A549 treated with AZD2906 at 1 μM for 4 hours (cell line): ENCODE results near the gene TSR3. TPM values are rescaled to one million over a fixed set of nuclear protein-coding genes. Genes with fewer than 3 reads are reported as not detected.

Source experiments
- total RNA-seq: library from RNA; stranded (reverse); fragments of 200-300 nt; extraction: Qiagen RNA extraction; gene quantifications from 5 replicates; pipeline ENCODE4 v1.2.3, GENCODE V29; 2022

TSR3 gene
- 54.8 to 98.7 TPM (median 96.4 TPM) in 5 replicates for total RNA-seq

GRCh38 chr16:1351582-1352362 lies at the start of gene TSR3, which contains the start of gene GNPTG:
Gene TSR3, minus strand, starts transcription at chr16:1351878. Its CDS starts 74 bp downstream, at chr16:1351804.
Gene GNPTG, plus strand, starts transcription at chr16:1351931. Its CDS starts 35 bp downstream, at chr16:1351966.

GRCh38 chr16:1333149-1333812 lies 18.4 kb downstream of the TSR3 start, which contains the start of gene BAIAP3:
Gene BAIAP3, plus strand, starts transcription at chr16:1333645. Its CDS starts 4,905 bp downstream, at chr16:1338550.

DNA sequence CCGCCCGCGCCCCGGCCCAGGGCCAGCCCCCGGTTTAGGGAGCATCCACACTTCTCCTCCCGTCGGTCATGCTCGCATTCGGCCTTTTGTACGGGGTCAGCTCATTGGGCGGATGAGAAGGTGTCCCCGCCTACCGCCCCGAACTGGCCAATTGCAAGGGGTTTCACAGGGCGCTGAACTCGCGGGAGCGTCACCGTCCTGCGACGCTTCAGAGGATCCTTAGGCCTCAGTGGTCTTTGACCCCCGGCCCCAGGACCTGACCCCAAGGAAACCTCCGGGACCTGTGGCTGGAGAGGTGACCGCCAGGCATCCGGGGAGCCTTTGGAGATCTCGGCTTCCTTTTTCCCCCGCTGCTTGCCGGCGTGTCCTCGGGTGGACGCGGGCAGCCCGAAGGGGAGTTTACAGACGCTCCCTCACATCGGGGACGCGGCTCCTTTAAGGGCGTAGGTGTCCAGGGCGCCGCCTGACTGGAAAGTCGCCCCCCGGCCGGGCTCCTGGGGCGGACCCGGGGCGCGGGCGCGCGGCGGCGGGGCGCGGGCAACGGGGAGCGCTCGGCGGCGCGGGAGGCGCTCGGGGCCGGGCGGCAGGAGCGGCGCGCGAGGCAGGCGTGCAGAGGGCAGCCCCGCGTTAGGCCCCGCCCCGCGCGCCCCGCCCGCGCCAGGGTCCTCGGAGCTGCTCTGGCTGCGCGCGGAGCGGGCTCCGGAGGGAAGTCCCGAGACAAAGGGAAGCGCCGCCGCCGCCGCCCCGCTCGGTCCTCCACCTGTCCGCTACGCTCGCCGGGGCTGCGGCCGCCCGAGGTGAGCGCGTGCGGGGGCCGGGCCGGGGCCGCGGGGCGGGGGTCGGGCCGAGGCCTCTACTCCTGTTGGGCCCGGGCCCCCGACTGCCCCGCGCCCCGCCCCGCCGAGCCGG lies 42.4 kb downstream of the TSR3 start, which contains the start of gene UBE2I:
UBE2I (plus strand) TSS at position 660 of the 909 bp plus-strand sequence. CDS start 4,395 bp downstream, outside the sequence.

Other genes with a start within 250 kb of the TSR3 start
- gene CACNA1H, start 198.8 kb downstream of the TSR3 start, total RNA-seq: 12.7 to 20.5 TPM (median 17.0 TPM) in 5 replicates
- gene TPSG1, start 126.6 kb downstream of the TSR3 start, total RNA-seq: 0.07 to 0.16 TPM (median 0.13 TPM) in 4 of 5 replicates, not detected in the other
- 0.09 to 0.11 TPM in 2 of 5 replicates, not detected in the others for gene TPSB2, start 121.7 kb downstream of the TSR3 start, total RNA-seq
- gene TPSAB1, start 111.2 kb downstream of the TSR3 start, total RNA-seq: 0.06 to 0.10 TPM in 2 of 5 replicates, not detected in the others
- not detected in 5 replicates for gene TPSD1, start 95.8 kb downstream of the TSR3 start, total RNA-seq
- 148 to 182 TPM (median 160 TPM) in 5 replicates for gene UBE2I, start 42.2 kb downstream of the TSR3 start, total RNA-seq
- gene BAIAP3, start 18.2 kb downstream of the TSR3 start, total RNA-seq: 0.69 to 1.4 TPM (median 0.95 TPM) in 5 replicates
- 23.0 to 38.6 TPM (median 34.7 TPM) in 5 replicates for gene GNPTG, start 53 bp upstream of the TSR3 start, total RNA-seq
- gene UNKL, start 62.8 kb upstream of the TSR3 start, total RNA-seq: 14.9 to 25.3 TPM (median 24.1 TPM) in 5 replicates
- gene UQCC4, start 68.9 kb upstream of the TSR3 start, total RNA-seq: 32.7 to 37.9 TPM (median 35.6 TPM) in 5 replicates
- gene PERCC1, start 79.2 kb upstream of the TSR3 start, total RNA-seq: not detected in 5 replicates
- 0.07 to 0.36 TPM (median 0.18 TPM) in 5 replicates for gene CCDC154, start 92.7 kb upstream of the TSR3 start, total RNA-seq
- 61.5 to 77.6 TPM (median 71.6 TPM) in 5 replicates for gene CLCN7, start 123.2 kb upstream of the TSR3 start, total RNA-seq
- 0.03 TPM in 1 of 5 replicates, not detected in the others for gene PTX4, start 137.1 kb upstream of the TSR3 start, total RNA-seq
- 25.9 to 42.3 TPM (median 36.3 TPM) in 5 replicates for gene TELO2, start 141.5 kb upstream of the TSR3 start, total RNA-seq
- 0.08 to 0.11 TPM (median 0.09 TPM) in 4 of 5 replicates, not detected in the other for gene TMEM204, start 181.8 kb upstream of the TSR3 start, total RNA-seq